HG02970 (cell line): ENCODE measurements around the gene DLST.

Experiments used
- ATAC-seq: cut with Tn5 transposase; IDR thresholded peaks from one replicate; pipeline ENCODE4 v1.9.1; 2021; ENCODE audit warnings: mild to moderate bottlenecking, moderate library complexity, moderate number of reproducible peaks; ENCODE audit not compliant: unreplicated experiment, low FRiP score

Gene DLST

GRCh38 chr14:74891870-74892269 lies 10.2 kb downstream of the DLST start:
- no peak for ATAC-seq

GRCh38 chr14:74892745-74893144 lies 11.0 kb downstream of the DLST start:
- no peak for ATAC-seq

GRCh38 chr14:74893614-74894091 lies 11.9 kb downstream of the DLST start:
- no peak for ATAC-seq

GRCh38 chr14:74896400-74896799 lies 14.7 kb downstream of the DLST start:
- ATAC-seq = no peak

GRCh38 chr14:74897642-74898041 lies 15.9 kb downstream of the DLST start:
- no peak for ATAC-seq

GRCh38 chr14:74898083-74898482 lies 16.4 kb downstream of the DLST start:
- ATAC-seq = no peak

- no peak for ATAC-seq
Observed at GRCh38 chr14:74898694-74899093, 17.0 kb downstream of the DLST start.

- no peak for ATAC-seq
Observed at GRCh38 chr14:74902941-74903705, 21.4 kb downstream of the DLST start.

GRCh38 chr14:74904635-74905503 lies 23.2 kb downstream of the DLST start:
- ATAC-seq = no peak

GRCh38 chr14:74905595-74906142 lies 24.0 kb downstream of the DLST start:
- ATAC-seq = no peak

GRCh38 chr14:74906925-74907521 lies 25.3 kb downstream of the DLST start:
- no peak for ATAC-seq

- no peak for ATAC-seq
Observed at GRCh38 chr14:74907744-74908143, 26.0 kb downstream of the DLST start.

- ATAC-seq = no peak
Observed at GRCh38 chr14:74908861-74909341, 27.2 kb downstream of the DLST start.

GRCh38 chr14:74909501-74909900 lies 27.8 kb downstream of the DLST start:
- no peak for ATAC-seq

- ATAC-seq = no peak
Observed at GRCh38 chr14:74909911-74910310, 28.2 kb downstream of the DLST start.

GRCh38 chr14:74910556-74910955 lies 28.8 kb downstream of the DLST start:
- no peak for ATAC-seq

- ATAC-seq = no peak
Observed at GRCh38 chr14:74911221-74911620, 29.5 kb downstream of the DLST start.

GRCh38 chr14:74911704-74912103 lies 30.0 kb downstream of the DLST start:
- ATAC-seq = no peak

- no peak for ATAC-seq
Observed at GRCh38 chr14:74912111-74912510, 30.4 kb downstream of the DLST start.

GRCh38 chr14:74912801-74913200 lies 31.1 kb downstream of the DLST start:
- no peak for ATAC-seq
